ENCODE data around the gene SOS2. TPM values are rescaled to one million over a fixed set of nuclear protein-coding genes. Genes with fewer than 3 reads are reported as not detected.

Gene SOS2
- polyA plus RNA-seq, 3 donors: 9.3 to 24.3 (median 12.0) TPM

- intact Hi-C loops (cut with micrococcal nuclease): no loop called here
- no peak overlapping the region for H3K4me3 Mint-ChIP-seq
- Histone ChIP-seq H3K27ac (ENCODE audit: low read depth in 1 of 2, low read length in 2 of 2) (peak overlapping the region in 1 of 2 donors; percentile 46), H3K27me3 (ENCODE audit: control insufficient read depth in 2 of 2, insufficient read depth in 2 of 2, low read length in 2 of 2) (no peaks in the 10 kb centered on the region), H3K4me3 (replicated peaks in 1 of 3; ENCODE audit: low read depth in 2 of 3, low read length in 3 of 3) (no peak overlapping the region), H4K20me1 (ENCODE audit: insufficient read depth, low read length) (no peaks in the 10 kb centered on the region), H3K4me1 (ENCODE audit: control insufficient read depth in 1 of 2, insufficient read depth in 2 of 2, low read length in 2 of 2) (peaks cover 25 to 32% of the 10 kb centered on the region in 2 donors), H3K79me2 (ENCODE audit: insufficient read depth, low read length) (no peaks in the 10 kb centered on the region), H2AFZ (ENCODE audit: insufficient read depth, low read depth, low read length, poor library complexity, severe bottlenecking) (no peak overlapping the region), H3K9ac (ENCODE audit: insufficient read depth, low read length, poor library complexity, severe bottlenecking) (no peak overlapping the region), H3K4me2 (replicated peaks; ENCODE audit: extremely low read depth, low read length, poor library complexity, severe bottlenecking) (no peak overlapping the region), H3K36me3 (replicated peaks in 1 of 2; ENCODE audit: control insufficient read depth in 1 of 2, insufficient read depth in 2 of 2, low read length in 2 of 2) (peaks cover 0 to 11% of the 10 kb centered on the region in 2 donors), H3K9me3 (replicated peaks in 1 of 2; ENCODE audit: control insufficient read depth in 1 of 2, insufficient read depth in 1 of 2, low read length in 2 of 2) (no peaks in the 10 kb centered on the region)
- peak overlapping the region in 4 of 7 donors; percentile 24 to 72 (median 70) for H3K27ac Mint-ChIP-seq
- H3K36me3 Mint-ChIP-seq: peaks cover 10% of the 10 kb centered on the region in 2 donors
- TF ChIP-seq CTCF (IDR thresholded peaks at IDR 0.05): no peak
- H3K4me1 Mint-ChIP-seq: peaks cover 35% of the 10 kb centered on the region
- H3K27me3 Mint-ChIP-seq (ENCODE audit: low read depth in 3 of 3): peaks cover 0 to 2% (median 1%) of the 10 kb centered on the region in 3 donors
- 91% methylated on average over 4 of the region's 6 CpGs for WGBS (ENCODE audit: insufficient coverage)
- no peaks in the 10 kb centered on the region for H3K9me3 Mint-ChIP-seq
- DNase-seq: no peak
Observed at GRCh38 chr14:50092006-50092555, 139.3 kb downstream of the SOS2 start.

GRCh38 chr14:50091240-50091913 is 140.0 kb downstream of the SOS2 start:
- WGBS (ENCODE audit: insufficient coverage): 39% methylated on average over 5 of the region's 7 CpGs
- H3K27me3 ChIP-seq (ENCODE audit: control insufficient read depth in 2 of 2, insufficient read depth in 2 of 2, low read length in 2 of 2): no peaks in the 10 kb centered on the region
- peak overlapping the region in 1 of 2 donors; percentile 46 for H3K27ac ChIP-seq (ENCODE audit: low read depth in 1 of 2, low read length in 2 of 2)
- no peaks in the 10 kb centered on the region for H3K79me2 ChIP-seq (ENCODE audit: insufficient read depth, low read length)
- no peak overlapping the region for H3K4me2 ChIP-seq (replicated peaks; ENCODE audit: extremely low read depth, low read length, poor library complexity, severe bottlenecking)
- Mint-ChIP-seq H3K27ac (peak overlapping the region; percentile 5 to 72 (median 51)), H3K36me3 (peaks cover 10% of the 10 kb centered on the region in 2 donors), H3K9me3 (no peaks in the 10 kb centered on the region), H3K4me3 (no peak overlapping the region), H3K27me3 (ENCODE audit: low read depth in 3 of 3) (peaks cover 0 to 1% (median 0%) of the 10 kb centered on the region in 3 donors), H3K4me1 (peaks cover 32% of the 10 kb centered on the region)
- H2AFZ ChIP-seq (ENCODE audit: insufficient read depth, low read depth, low read length, poor library complexity, severe bottlenecking): peak overlapping the region; percentile 26
- no peak for TF ChIP-seq CTCF (IDR thresholded peaks at IDR 0.05)
- peaks cover 0 to 11% of the 10 kb centered on the region in 2 donors for H3K36me3 ChIP-seq (replicated peaks in 1 of 2; ENCODE audit: control insufficient read depth in 1 of 2, insufficient read depth in 2 of 2, low read length in 2 of 2)
- intact Hi-C loops (cut with micrococcal nuclease): no loop called here
- H3K4me1 ChIP-seq (ENCODE audit: control insufficient read depth in 1 of 2, insufficient read depth in 2 of 2, low read length in 2 of 2): peaks cover 24 to 32% of the 10 kb centered on the region in 2 donors
- H3K9me3 ChIP-seq (replicated peaks in 1 of 2; ENCODE audit: control insufficient read depth in 1 of 2, insufficient read depth in 1 of 2, low read length in 2 of 2): no peaks in the 10 kb centered on the region
- no peak overlapping the region for H3K9ac ChIP-seq (ENCODE audit: insufficient read depth, low read length, poor library complexity, severe bottlenecking)
- DNase-seq: peak; percentile 29 to 39 (median 36)
- no peaks in the 10 kb centered on the region for H4K20me1 ChIP-seq (ENCODE audit: insufficient read depth, low read length)
- H3K4me3 ChIP-seq (replicated peaks in 1 of 3; ENCODE audit: low read depth in 2 of 3, low read length in 3 of 3): no peak overlapping the region

Data from CD14-positive monocyte (primary cell).